Kidney (tissue), 14 donors: ENCODE results near the gene NEDD4. TPM values are rescaled to one million over a fixed set of nuclear protein-coding genes. Genes with fewer than 3 reads are reported as not detected.

Source experiments
- DNase-seq, 5 donors: peaks; one replicate each; pipeline ENCODE4 v3.0.0-alpha.2; 2013 to 2020
- FAIRE-seq: peaks from 2 replicates; lab custom pipeline; 2012; peaks lifted over from hg19 to GRCh38; lab: Jason Lieb, UNC
- H3K27ac ChIP-seq, 2 donors: one replicate each; pipeline ENCODE4 v1.7.0; 2013; ENCODE audit warnings: low read depth in 2 of 2, low read length in 2 of 2, inconsistent platforms in 1 of 2
- H3K27me3 ChIP-seq: one replicate; pipeline ENCODE4 v1.7.1; 2013; ENCODE audit warnings: low read length, inconsistent platforms; ENCODE audit not compliant: control insufficient read depth, insufficient read depth
- H3K36me3 ChIP-seq, 3 donors: one replicate each; pipeline versions ENCODE4 v1.7.0 to v1.7.1; 2013; ENCODE audit warnings: low read length in 3 of 3, control low read depth in 1 of 3, inconsistent platforms in 1 of 3; ENCODE audit not compliant: insufficient read depth in 3 of 3, control insufficient read depth in 2 of 3
- H3K4me1 ChIP-seq, 3 donors: one replicate each; pipeline versions ENCODE4 v1.7.0 to v1.7.1; 2013; ENCODE audit warnings: low read length in 3 of 3, inconsistent platforms in 1 of 3, low read depth in 1 of 3; ENCODE audit not compliant: control insufficient read depth in 2 of 3, insufficient read depth in 2 of 3
- H3K4me3 ChIP-seq, 3 donors: one replicate each; pipeline versions ENCODE4 v1.7.0 to v1.8.1; 2013; ENCODE audit warnings: low read length in 3 of 3, control low read depth in 1 of 3, inconsistent platforms in 1 of 3
- H3K9ac ChIP-seq, 3 donors: one replicate each; pipeline versions ENCODE4 v1.7.0 to v1.7.1; 2013; ENCODE audit warnings: low read length in 3 of 3, control low read depth in 1 of 3, inconsistent platforms in 1 of 3
- H3K9me3 ChIP-seq, 3 donors: one replicate each; pipeline versions ENCODE4 v1.7.0 to v1.7.1; 2013; ENCODE audit warnings: low read length in 3 of 3, control low read depth in 1 of 3, inconsistent platforms in 1 of 3; ENCODE audit not compliant: control insufficient read depth in 2 of 3, insufficient read depth in 1 of 3
- CTCF ChIP-seq: IDR thresholded peaks from 3 replicates; pipeline ENCODE4 v1.5.1; 2012; ENCODE audit warnings: mild to moderate bottlenecking, moderate library complexity, borderline replicate concordance; ENCODE audit not compliant: insufficient read depth; ENCODE audit errors: extremely low read depth
- intact Hi-C: fragments of 100-400 bp; cut with DNase I; formaldehyde crosslinking; loops from one replicate; pipeline ENCODE4 v1.11.1; 2022
- polyA plus RNA-seq: library from polyadenylated mRNA; stranded (reverse); fragments of 350-450 nt; fragmentation: Illumina TruSeq; extraction: RNeasy Lipid Tissue Mini Kit (QIAGEN cat#74804); gene quantifications from one replicate; pipeline ENCODE4 v1.2.3, GENCODE V29; 2014; ENCODE audit warnings: low read depth, low replicate concordance; ENCODE audit not compliant: insufficient read depth
- total RNA-seq: library from RNA; stranded (reverse); fragmentation: NEBNext Ultra II Directional; extraction: Animal tissue kit (Norgen Biotek cat#: 25700); gene quantifications from one replicate; pipeline ENCODE4 v1.2.1, GENCODE V29; 2021
- donor health status: control.
- donor health status: control.
- donor health status: control.
- donor health status: control.
- donor health status: control.
- donor health status: DM: yes; HTN: yes; CAD: no.
- donor health status: Normal renal cell carcinoma (clear cell type).

Gene NEDD4
- total and polyA plus RNA-seq, 2 donors from 2014 or later, result 3.3 to 22.3 TPM

DNA sequence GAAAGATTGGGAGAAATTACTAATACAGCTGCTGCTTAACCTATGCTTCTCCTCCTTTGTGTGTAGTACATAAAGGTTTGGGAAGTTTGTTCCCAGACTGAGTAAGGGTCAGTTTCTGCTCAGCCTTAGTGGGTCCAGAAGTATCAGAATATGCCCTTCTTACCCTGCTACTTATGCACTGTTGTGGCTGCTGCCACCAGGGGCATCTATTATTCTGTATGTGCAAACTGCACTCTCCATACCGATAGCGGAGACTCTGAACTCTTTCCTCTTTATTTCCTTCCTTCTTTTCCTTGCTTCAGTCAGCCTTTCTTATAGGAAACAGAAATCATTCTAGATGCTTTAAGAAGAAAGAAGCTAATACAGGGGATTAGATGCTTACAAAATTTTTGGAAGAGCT lies 4.0 kb downstream of the NEDD4 start:
- no peak for TF ChIP-seq CTCF
- no peaks in the 10 kb centered on the region for H3K36me3 ChIP-seq
- no peak overlapping the region for H3K27ac ChIP-seq
- no peaks in the 10 kb centered on the region for H3K9me3 ChIP-seq
- H3K4me3 ChIP-seq, result no peak overlapping the region
- no peak overlapping the region for H3K9ac ChIP-seq
- H3K27me3 ChIP-seq, result no peaks in the 10 kb centered on the region
- intact Hi-C loops, result no loop called here
- no peak for DNase-seq
- FAIRE-seq, result no peak
- peaks cover 0 to 10% (median 0%) of the 10 kb centered on the region in 3 donors for H3K4me1 ChIP-seq

DNA sequence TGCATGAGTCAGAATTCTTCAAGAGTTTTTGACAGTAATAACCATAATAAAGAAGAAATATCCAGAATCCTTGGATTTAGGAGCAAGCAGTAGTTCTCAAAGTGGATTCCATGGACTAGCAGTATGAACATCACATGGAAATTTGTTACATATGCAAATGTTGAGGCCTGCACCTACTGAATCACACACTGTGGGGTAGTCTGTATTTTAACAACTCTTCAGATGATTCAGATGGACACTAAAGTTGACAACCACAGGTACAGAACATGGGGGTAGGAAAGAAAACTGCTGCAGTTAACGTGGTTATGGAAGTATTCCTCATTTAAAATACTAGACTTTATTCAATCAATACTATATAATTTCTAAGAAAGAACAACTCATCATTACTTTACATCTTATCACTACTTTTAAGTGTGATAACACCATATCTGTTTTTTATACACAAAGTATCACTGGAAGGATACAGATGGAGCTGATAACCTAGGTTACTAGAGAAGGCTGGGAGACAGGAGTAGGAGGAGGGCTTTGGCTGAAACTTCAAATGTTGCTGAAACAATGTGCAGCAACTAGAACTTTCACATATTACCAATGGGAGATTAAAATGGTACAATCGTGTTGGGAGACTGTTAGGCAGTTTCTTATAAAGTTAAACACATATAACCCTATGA lies 11.7 kb downstream of the NEDD4 start:
- H3K27ac ChIP-seq, result no peak overlapping the region
- intact Hi-C loops, result no loop called here
- no peaks in the 10 kb centered on the region for H3K36me3 ChIP-seq
- no peaks in the 10 kb centered on the region for H3K27me3 ChIP-seq
- TF ChIP-seq CTCF, result no peak
- H3K9me3 ChIP-seq, result no peaks in the 10 kb centered on the region
- no peak overlapping the region for H3K9ac ChIP-seq
- no peak for DNase-seq
- no peak for FAIRE-seq
- no peak overlapping the region for H3K4me3 ChIP-seq
- no peaks in the 10 kb centered on the region for H3K4me1 ChIP-seq

DNA sequence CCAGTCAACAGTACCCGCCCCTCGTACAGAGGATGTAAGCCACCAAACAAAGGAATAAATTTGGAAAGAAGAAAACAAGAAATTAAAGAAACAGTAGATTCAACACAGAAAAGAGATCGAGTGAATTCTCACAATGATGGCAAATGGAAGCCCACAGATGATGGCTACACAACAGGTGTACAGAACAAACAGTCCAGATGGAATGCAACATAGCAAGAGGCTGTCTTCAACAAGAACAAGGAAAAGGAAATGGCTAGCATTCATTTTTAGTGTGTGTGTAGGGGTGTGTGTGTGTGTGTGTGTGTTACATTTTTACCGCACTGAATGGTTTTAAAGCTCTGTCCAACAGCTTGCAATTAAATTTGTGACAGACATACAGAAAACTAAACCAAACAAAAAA lies 12.9 kb downstream of the NEDD4 start:
- no peak for DNase-seq
- TF ChIP-seq CTCF, result no peak
- Histone ChIP-seq H3K36me3 (no peaks in the 10 kb centered on the region), H3K4me3 (no peak overlapping the region), H3K9me3 (no peaks in the 10 kb centered on the region), H3K4me1 (no peaks in the 10 kb centered on the region), H3K27me3 (no peaks in the 10 kb centered on the region), H3K9ac (no peak overlapping the region), H3K27ac (no peak overlapping the region)
- FAIRE-seq, result no peak
- intact Hi-C loops, result no loop called here

DNA sequence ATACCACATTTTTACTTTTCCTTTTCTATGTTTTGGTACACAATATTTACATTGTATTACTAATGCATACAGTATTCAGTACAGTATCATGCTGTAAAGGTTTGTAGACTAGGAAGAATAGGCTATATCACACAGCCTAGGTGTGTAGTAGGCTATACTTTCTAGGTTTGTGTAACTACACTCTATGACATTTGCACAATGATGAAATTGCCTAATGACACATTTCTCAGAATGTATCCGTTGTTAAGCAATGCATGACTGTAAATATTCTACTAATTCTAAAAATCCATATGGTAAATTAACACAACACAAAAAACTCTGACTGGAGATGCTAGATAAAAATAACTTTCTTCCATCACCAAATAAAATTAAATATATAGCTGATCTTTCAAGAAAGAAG lies 16.2 kb downstream of the NEDD4 start:
- H3K4me3 ChIP-seq, result no peak overlapping the region
- FAIRE-seq, result no peak

More for the DNA sequence above, 16.2 kb downstream of the NEDD4 start:
- H3K36me3 ChIP-seq, result no peaks in the 10 kb centered on the region
- H3K27me3 ChIP-seq, result no peaks in the 10 kb centered on the region
- no peaks in the 10 kb centered on the region for H3K9me3 ChIP-seq
- H3K27ac ChIP-seq, result no peak overlapping the region
- no peak overlapping the region for H3K9ac ChIP-seq
- intact Hi-C loops, result no loop called here
- no peaks in the 10 kb centered on the region for H3K4me1 ChIP-seq
- no peak for TF ChIP-seq CTCF
- DNase-seq, result no peak
